H1 (cell line): ENCODE results near the gene HNRNPA3. TPM values are rescaled to one million over a fixed set of nuclear protein-coding genes. Genes with fewer than 3 reads are reported as not detected.

Experiments used
- CTCF ChIA-PET: fragments of 300-600 bp; sonication (Branson Sonifier 250); formaldehyde crosslinking; loops from one replicate; lab custom pipeline; 2021; ENCODE audit not compliant: partially characterized antibody; lab: Charles Lee
- POLR2A ChIA-PET: fragments of 300-600 bp; sonication (Branson Sonifier 250); formaldehyde crosslinking; loops from one replicate; lab custom pipeline; 2021; ENCODE audit warnings: inconsistent platforms; ENCODE audit not compliant: partially characterized antibody; lab: Charles Lee
- DNase-seq, 2 experiments: peaks; one replicate each; pipeline versions ENCODE4 v3.0.0 to v3.0.0-alpha.2; 2010 to 2022; ENCODE audit warnings: low spot score in 2 of 2, low read depth in 1 of 2, mixed read lengths in 1 of 2
- FAIRE-seq: peaks from 2 replicates; lab custom pipeline; 2011; peaks lifted over from hg19 to GRCh38; lab: Jason Lieb, UNC
- H2AFZ ChIP-seq: 2 replicates; pipeline ENCODE4 v1.8.1; 2012; ENCODE audit warnings: low read length, inconsistent platforms
- H2AK5ac ChIP-seq: 2 replicates; pipeline ENCODE4 v1.6.1; 2013; ENCODE audit warnings: low read depth, low read length
- H2BK120ac ChIP-seq: replicated peaks from 2 replicates; pipeline ENCODE3; 2013; ENCODE audit warnings: low read depth, low read length, inconsistent platforms
- H2BK12ac ChIP-seq: 2 replicates; pipeline ENCODE4 v1.6.1; 2013; ENCODE audit warnings: low read depth, low read length
- H2BK15ac ChIP-seq: 2 replicates; pipeline ENCODE4 v1.6.1; 2013; ENCODE audit warnings: low read length
- H2BK20ac ChIP-seq: 2 replicates; pipeline ENCODE4 v1.6.1; 2013; ENCODE audit warnings: low read length
- H2BK5ac ChIP-seq: 2 replicates; pipeline ENCODE4 v1.6.1; 2013; ENCODE audit warnings: low read depth, low read length
- H3K14ac ChIP-seq: 2 replicates; pipeline ENCODE4 v1.6.1; 2013; ENCODE audit warnings: inconsistent platforms; ENCODE audit not compliant: insufficient read length
- H3K18ac ChIP-seq: 2 replicates; pipeline ENCODE4 v1.6.1; 2013; ENCODE audit warnings: low read length; ENCODE audit errors: extremely low read depth
- H3K23ac ChIP-seq: 2 replicates; pipeline ENCODE4 v1.6.1; 2013; ENCODE audit warnings: inconsistent platforms; ENCODE audit not compliant: insufficient read length
- H3K23me2 ChIP-seq: 2 replicates; pipeline ENCODE4 v1.6.1; 2013; ENCODE audit warnings: low read depth, low read length
- H3K27ac ChIP-seq: 2 replicates; pipeline ENCODE4 v1.6.1; 2011; ENCODE audit warnings: low read depth, low read length, inconsistent platforms
- H3K27me3 ChIP-seq, 4 experiments: replicated peaks in 1 of 4; 1 replicate in 1 of 4; 2 replicates in 3 of 4; pipeline versions ENCODE4 v1.6.1 to v1.8.1; 2011 to 2013; ENCODE audit warnings: low read length in 3 of 4, mild to moderate bottlenecking in 3 of 4, inconsistent platforms in 2 of 4, mixed read lengths in 2 of 4, moderate library complexity in 1 of 4; ENCODE audit not compliant: control insufficient read depth in 3 of 4, insufficient read depth in 3 of 4; ENCODE audit errors: extremely low read depth in 1 of 4
- H3K36me3 ChIP-seq, 4 experiments: 2 replicates each; pipeline versions ENCODE4 v1.6.1 to v1.8.1; 2011 to 2013; ENCODE audit warnings: mild to moderate bottlenecking in 4 of 4, low read length in 3 of 4, moderate library complexity in 2 of 4, control low read depth in 1 of 4, inconsistent platforms in 1 of 4; ENCODE audit not compliant: insufficient read depth in 4 of 4, control insufficient read depth in 2 of 4
- H3K4ac ChIP-seq: replicated peaks from 2 replicates; pipeline ENCODE3; 2013; ENCODE audit warnings: low read length, low read depth, mixed read lengths, inconsistent platforms; ENCODE audit not compliant: insufficient read length
- H3K4me1 ChIP-seq, 4 experiments: replicated peaks in 1 of 4; 1 replicate in 1 of 4; 2 replicates in 3 of 4; pipeline versions ENCODE4 v1.6.1 to v1.8.1; 2011 to 2013; ENCODE audit warnings: low read length in 3 of 4, inconsistent platforms in 2 of 4, mixed read lengths in 1 of 4; ENCODE audit not compliant: insufficient read depth in 4 of 4, control insufficient read depth in 3 of 4
- H3K4me2 ChIP-seq, 2 experiments: 2 replicates each; pipeline versions ENCODE4 v1.6.1 to v1.8.1; 2011 to 2013; ENCODE audit warnings: low read depth in 2 of 2, low read length in 2 of 2, control low read depth in 1 of 2, inconsistent platforms in 1 of 2, mild to moderate bottlenecking in 1 of 2; ENCODE audit not compliant: insufficient read depth in 1 of 2
- H3K4me3 ChIP-seq, 4 experiments: fragments of 200-600, 300-600 bp in 1 of 4; sonication (generic), shearing (Covaris generic), sonication (Bioruptor Twin) in 1 of 4; 2 replicates each; pipeline versions ENCODE4 v1.5.1 to v1.8.1; 2011 to 2016; ENCODE audit warnings: low read length in 4 of 4, low read depth in 3 of 4, control low read depth in 2 of 4, inconsistent platforms in 2 of 4, mild to moderate bottlenecking in 2 of 4, mixed read lengths in 1 of 4, moderate library complexity in 1 of 4; ENCODE audit not compliant: insufficient read depth in 2 of 4; ENCODE audit errors: extremely low read depth in 1 of 4
- H3K56ac ChIP-seq: replicated peaks from 2 replicates; pipeline ENCODE3; 2013; ENCODE audit warnings: low read depth, mild to moderate bottlenecking, mixed read lengths, low read length, inconsistent platforms; ENCODE audit not compliant: insufficient read length
- H3K79me1 ChIP-seq: 2 replicates; pipeline ENCODE4 v1.6.1; 2013; ENCODE audit warnings: low read depth, low read length, control low read depth
- H3K79me2 ChIP-seq, 2 experiments: 2 replicates each; pipeline versions ENCODE4 v1.6.1 to v1.8.1; 2012 to 2013; ENCODE audit warnings: low read length in 2 of 2, mild to moderate bottlenecking in 2 of 2, inconsistent platforms in 1 of 2; ENCODE audit not compliant: insufficient read depth in 2 of 2, control insufficient read depth in 1 of 2
- H3K9ac ChIP-seq, 4 experiments: replicated peaks in 1 of 4; 1 replicate in 1 of 4; 2 replicates in 3 of 4; pipeline versions ENCODE4 v1.6.1 to v1.8.1; 2011 to 2013; ENCODE audit warnings: low read depth in 3 of 4, low read length in 3 of 4, control low read depth in 2 of 4, mild to moderate bottlenecking in 2 of 4, moderate library complexity in 2 of 4, inconsistent platforms in 1 of 4; ENCODE audit errors: extremely low read depth in 1 of 4
- H3K9me3 ChIP-seq, 2 experiments: 2 replicates each; pipeline versions ENCODE4 v1.6.1 to v1.8.1; 2012 to 2013; ENCODE audit warnings: mild to moderate bottlenecking in 2 of 2, moderate library complexity in 2 of 2, control low read depth in 1 of 2, inconsistent platforms in 1 of 2, low read depth in 1 of 2, low read length in 1 of 2, mixed read lengths in 1 of 2; ENCODE audit not compliant: insufficient read depth in 2 of 2
- H4K20me1 ChIP-seq, 2 experiments: replicated peaks in 1 of 2; 2 replicates each; pipeline versions ENCODE3 to v1.8.1; 2011 to 2013; ENCODE audit warnings: inconsistent platforms in 2 of 2, low read length in 2 of 2, mild to moderate bottlenecking in 1 of 2; ENCODE audit not compliant: insufficient read depth in 2 of 2, control insufficient read depth in 1 of 2
- H4K5ac ChIP-seq: 2 replicates; pipeline ENCODE4 v1.6.1; 2013; ENCODE audit warnings: low read length, low read depth, mixed read lengths, inconsistent platforms; ENCODE audit not compliant: insufficient read length
- H4K8ac ChIP-seq: 2 replicates; pipeline ENCODE4 v1.8.0; 2013; ENCODE audit warnings: mild to moderate bottlenecking, moderate library complexity, low read length, inconsistent platforms; ENCODE audit not compliant: insufficient read depth; ENCODE audit errors: extremely low read depth
- H4K91ac ChIP-seq: replicated peaks from 2 replicates; pipeline ENCODE3; 2013; ENCODE audit warnings: low read length, mixed read lengths, inconsistent platforms; ENCODE audit not compliant: insufficient read length
- CEBPB ChIP-seq: IDR thresholded peaks from 2 replicates; pipeline ENCODE4 v1.6.1; 2012; ENCODE audit warnings: low read depth, low read length
- FOSL1 ChIP-seq: IDR thresholded peaks from 2 replicates; pipeline ENCODE4 v1.6.1; 2011; ENCODE audit warnings: mild to moderate bottlenecking, low read depth, low read length, moderate library complexity; ENCODE audit not compliant: insufficient read depth
- JUND ChIP-seq: IDR thresholded peaks from 2 replicates; pipeline ENCODE4 v1.6.1; 2011; ENCODE audit warnings: mild to moderate bottlenecking, improper control_type of control experiment, low read length
- RAD21 ChIP-seq, 2 experiments: IDR thresholded peaks in 1 of 2; conservative IDR thresholded peaks in 1 of 2; 2 replicates each; pipeline ENCODE4 v1.6.1; 2011; ENCODE audit warnings: low read depth in 2 of 2, low read length in 2 of 2, improper control_type of control experiment in 1 of 2, inconsistent platforms in 1 of 2, mild to moderate bottlenecking in 1 of 2, moderate library complexity in 1 of 2
- RFX5 ChIP-seq: IDR thresholded peaks from 2 replicates; pipeline ENCODE4 v1.6.1; 2011; ENCODE audit warnings: low read depth, low read length, improper control_type of control experiment, borderline replicate concordance
- SP1 ChIP-seq: IDR thresholded peaks from 2 replicates; pipeline ENCODE4 v1.6.1; 2011; ENCODE audit warnings: low read depth, low read length
- SP4 ChIP-seq: IDR thresholded peaks from 2 replicates; pipeline ENCODE4 v1.6.1; 2012; ENCODE audit warnings: low read length, inconsistent platforms
- SRF ChIP-seq: IDR thresholded peaks from 2 replicates; pipeline ENCODE4 v1.6.1; 2011; ENCODE audit warnings: mild to moderate bottlenecking, low read depth, low read length, moderate library complexity
- TBP ChIP-seq: IDR thresholded peaks from 2 replicates; pipeline ENCODE4 v1.6.1; 2011; ENCODE audit warnings: low read depth, low read length, improper control_type of control experiment
- YY1 ChIP-seq: IDR thresholded peaks from 2 replicates; pipeline ENCODE4 v1.6.1; 2011; ENCODE audit warnings: low read depth, mild to moderate bottlenecking, low read length
- WGBS, 2 experiments: shearing (Covaris generic) in 1 of 2; methylation state at CpG; one replicate each; pipeline versions ENCODE4 v1.1.6 to v1.1.7; 2013 to 2015; ENCODE audit warnings: low lambda C conversion rate in 2 of 2, mixed read lengths in 2 of 2, inconsistent platforms in 1 of 2, low coverage in 1 of 2, missing lambda C conversion rate in 1 of 2; ENCODE audit not compliant: insufficient replicate concordance in 2 of 2, insufficient coverage in 1 of 2, insufficient read length in 1 of 2; ENCODE audit errors: extremely low coverage in 1 of 2, missing lambda C conversion rate in 1 of 2; 5-methylcytosine and 5-hydroxymethylcytosine counted together
- polyA plus RNA-seq, 7 experiments: library from polyadenylated mRNA; depleted of rRNA in 3 of 7; stranded (reverse) in 5 of 7; unstranded in 2 of 7; fragments of >200 nt in 5 of 7; fragments of 200-250 nt in 2 of 7; gene quantifications; 1 replicate in 5 of 7; 2 replicates in 1 of 7; 4 replicates in 1 of 7; pipeline versions ENCODE4 v1.2.1 to v1.2.3, GENCODE V29; 2011 to 2013; ENCODE audit warnings: missing spikeins in 2 of 7, mixed read lengths in 2 of 7
- total RNA-seq: library from RNA; stranded (reverse); fragmentation: NEBNext Ultra II Directional; extraction: Animal tissue kit (Norgen Biotek cat#: 25700); gene quantifications from 2 replicates; pipeline ENCODE4 v1.2.1, GENCODE V29; 2021

HNRNPA3 gene
- total and polyA plus RNA-seq, 2 of the 8 experiments (the other 6 are each of a cell fraction or from before 2014, with no cell fraction given): 66.1 to 408 TPM

GRCh38 chr2:177246000-177246399 lies 33.4 kb downstream of the HNRNPA3 start:
- H2BK15ac ChIP-seq: no peak overlapping the region
- H3K23ac ChIP-seq: no peak overlapping the region
- H3K79me1 ChIP-seq: peaks cover 9% of the 10 kb centered on the region; the same call in 1 of the 2 replicates
- no peak overlapping the region for H3K27ac ChIP-seq
- H3K23me2 ChIP-seq: 0 out of 2 replicates have a peak, but pooled peaks cover 1% of the 10 kb centered on the region
- peak overlapping the region; percentile 62; the same call in 1 of the 2 replicates for H2BK12ac ChIP-seq
- no peak overlapping the region for H2BK120ac ChIP-seq
- no peak overlapping the region for H3K4me3 ChIP-seq
- H4K20me1 ChIP-seq: peaks cover 2 to 10% of the 10 kb centered on the region in 2 experiments
- H3K4me1 ChIP-seq: peaks cover 2 to 9% (median 5%) of the 10 kb centered on the region in 4 experiments; a peak in 5 of 7 replicates
- 56% methylated on average over 3 of the region's 3 CpGs; no CpG with 5 or more reads in 1 of the 2 experiments for WGBS, 2 experiments
- H2BK20ac ChIP-seq: no peak overlapping the region
- 0 out of 4 replicates have a peak overlapping the region, but pooled peaks of 1 of the 2 experiments have one; percentile 19 for H3K4me2 ChIP-seq
- FAIRE-seq: no peak
- DNase-seq: no peak
- H3K14ac ChIP-seq: no peak overlapping the region
- H3K27me3 ChIP-seq: no peaks in the 10 kb centered on the region
- H2AK5ac ChIP-seq: 0 out of 2 replicates have a peak overlapping the region, but pooled peaks have one; percentile 45
- peak overlapping the region; percentile 95 for H3K4ac ChIP-seq
- no peak overlapping the region for H3K9ac ChIP-seq
- no peak overlapping the region for H2AFZ ChIP-seq
- no peak overlapping the region for H3K56ac ChIP-seq
- no peak for TF ChIP-seq YY1
- no peak for TF ChIP-seq SP1
- no peak for TF ChIP-seq SRF
- no peak for TF ChIP-seq SP4
- TF ChIP-seq RAD21 (IDR thresholded peaks at IDR 0.05 in 1 of 2, conservative IDR thresholded peaks at IDR 0.05 in 1 of 2; ENCODE audit: low read depth in 2 of 2, low read length in 2 of 2): no peak
- TF ChIP-seq JUND: no peak
- TF ChIP-seq RFX5: no peak
- no peak for TF ChIP-seq CEBPB
- TF ChIP-seq FOSL1: no peak
- TF ChIP-seq TBP: no peak
- TF ChIP-seq, all 59 proteins: peak for 0
- ChIA-PET CTCF (interaction anchor here (0.8 to 2.3 kb wide), 6 partner anchors 9 to 84 kb away, joined by 3 to 10 read pairs (median 4); partner anchors contain the start of gene NFE2L2), POLR2A (interaction anchor here (1.1 to 10.4 kb wide), 11 partner anchors 9 to 34 kb away, joined by 3 to 74 read pairs (median 7); partner anchors contain the start of genes HNRNPA3 and NFE2L2)
- Histone ChIP-seq H3K79me2 (peaks cover 6 to 91% of the 10 kb centered on the region in 2 experiments), H4K8ac (no peak overlapping the region), H2BK5ac (peak overlapping the region; percentile 40), H4K5ac (no peak overlapping the region), H3K36me3 (no peaks in the 10 kb centered on the region), H3K9me3 (no peaks in the 10 kb centered on the region), H3K18ac (0 out of 2 replicates have a peak overlapping the region, but pooled peaks have one; percentile 1), H4K91ac (no peak overlapping the region)
